Measurements from ENCODE around the gene TNFSF8. TPM values are rescaled to one million over a fixed set of nuclear protein-coding genes. Genes with fewer than 3 reads are reported as not detected.

The TNFSF8 gene
- total RNA-seq, 1 experiment from 2014 or later, result not detected

- no peaks in the 10 kb centered on the region for H3K4me1 Mint-ChIP-seq (ENCODE audit: low read depth, unreplicated experiment)
- no peaks in the 10 kb centered on the region for H3K36me3 Mint-ChIP-seq (ENCODE audit: insufficient read depth, unreplicated experiment)
- no peak for DNase-seq
- H3K4me3 Mint-ChIP-seq (ENCODE audit: low read depth, unreplicated experiment), result no peak overlapping the region
- intact Hi-C loops (cut with micrococcal nuclease; ENCODE audit: unreplicated experiment), result loop anchor here (5.0 kb wide), 1 partner anchor 48 kb away; no protein-coding TSS in a partner anchor
- CTCF ChIA-PET, result no interaction called here
- H3K27me3 Mint-ChIP-seq (ENCODE audit: unreplicated experiment), result peaks cover 64% of the 10 kb centered on the region
- no peaks in the 10 kb centered on the region for H3K9me3 Mint-ChIP-seq (ENCODE audit: low read depth, unreplicated experiment)
- H3K27ac Mint-ChIP-seq (ENCODE audit: unreplicated experiment), result no peak overlapping the region
- no peak for TF ChIP-seq CTCF (IDR thresholded peaks at IDR 0.05; ENCODE audit: unreplicated experiment)
- BruUV-seq (replicated peaks), result no TSS peak
Measured at GRCh38 chr9:114919611-114920010, 10.8 kb downstream of the TNFSF8 start.

- no peak for TF ChIP-seq CTCF (IDR thresholded peaks at IDR 0.05; ENCODE audit: unreplicated experiment)
- H3K4me1 Mint-ChIP-seq (ENCODE audit: low read depth, unreplicated experiment), result no peaks in the 10 kb centered on the region
- H3K4me3 Mint-ChIP-seq (ENCODE audit: low read depth, unreplicated experiment), result no peak overlapping the region
- no peak overlapping the region for H3K27ac Mint-ChIP-seq (ENCODE audit: unreplicated experiment)
- DNase-seq, result no peak
- intact Hi-C loops (cut with micrococcal nuclease; ENCODE audit: unreplicated experiment), result loop anchor here (5.0 kb wide), 1 partner anchor 51 kb away; no protein-coding TSS in a partner anchor
- no peaks in the 10 kb centered on the region for H3K9me3 Mint-ChIP-seq (ENCODE audit: low read depth, unreplicated experiment)
- BruUV-seq (replicated peaks), result no TSS peak
- peaks cover 56% of the 10 kb centered on the region for H3K27me3 Mint-ChIP-seq (ENCODE audit: unreplicated experiment)
- CTCF ChIA-PET, result no interaction called here
- H3K36me3 Mint-ChIP-seq (ENCODE audit: insufficient read depth, unreplicated experiment), result no peaks in the 10 kb centered on the region
Measured at GRCh38 chr9:114916481-114916880, 13.9 kb downstream of the TNFSF8 start.

- DNase-seq, result no peak
- Mint-ChIP-seq H3K27me3 (ENCODE audit: unreplicated experiment) (peaks cover 36% of the 10 kb centered on the region), H3K4me1 (ENCODE audit: low read depth, unreplicated experiment) (peaks cover 2% of the 10 kb centered on the region), H3K36me3 (ENCODE audit: insufficient read depth, unreplicated experiment) (no peaks in the 10 kb centered on the region), H3K9me3 (ENCODE audit: low read depth, unreplicated experiment) (no peaks in the 10 kb centered on the region), H3K27ac (ENCODE audit: unreplicated experiment) (no peak overlapping the region), H3K4me3 (ENCODE audit: low read depth, unreplicated experiment) (no peak overlapping the region)
- intact Hi-C loops (cut with micrococcal nuclease; ENCODE audit: unreplicated experiment), result loop anchor here (5.0 kb wide), 1 partner anchor 252 kb away; no protein-coding TSS in a partner anchor
- CTCF ChIA-PET, result no interaction called here
- no TSS peak for BruUV-seq (replicated peaks)
- no peak for TF ChIP-seq CTCF (IDR thresholded peaks at IDR 0.05; ENCODE audit: unreplicated experiment)
Measured at GRCh38 chr9:114914139-114914538, 16.3 kb downstream of the TNFSF8 start.

- intact Hi-C loops (cut with micrococcal nuclease; ENCODE audit: unreplicated experiment), result loop anchor here (5.0 kb wide), 1 partner anchor 251 kb away; no protein-coding TSS in a partner anchor
- Mint-ChIP-seq H3K27ac (ENCODE audit: unreplicated experiment) (no peak overlapping the region), H3K9me3 (ENCODE audit: low read depth, unreplicated experiment) (no peaks in the 10 kb centered on the region), H3K36me3 (ENCODE audit: insufficient read depth, unreplicated experiment) (peaks cover 2% of the 10 kb centered on the region), H3K4me1 (ENCODE audit: low read depth, unreplicated experiment) (peaks cover 7% of the 10 kb centered on the region), H3K4me3 (ENCODE audit: low read depth, unreplicated experiment) (no peak overlapping the region), H3K27me3 (ENCODE audit: unreplicated experiment) (peaks cover 36% of the 10 kb centered on the region)
- no peak for TF ChIP-seq CTCF (IDR thresholded peaks at IDR 0.05; ENCODE audit: unreplicated experiment)
- CTCF ChIA-PET, result no interaction called here
- DNase-seq, result no peak
- no TSS peak for BruUV-seq (replicated peaks)
Measured at GRCh38 chr9:114913656-114914055, 16.7 kb downstream of the TNFSF8 start.
